ENCODE results near the gene CHCHD3. TPM values are rescaled to one million over a fixed set of nuclear protein-coding genes. Genes with fewer than 3 reads are reported as not detected.

CHCHD3 gene
- total RNA-seq, 3 donors from 2014 or later, result 52.1 to 59.4 (median 53.1) TPM

- Histone ChIP-seq H3K9me3 (no peaks in the 10 kb centered on the region), H3K27me3 (no peaks in the 10 kb centered on the region), H3K4me3 (no peak overlapping the region), H3K4me1 (no peaks in the 10 kb centered on the region), H3K27ac (no peak overlapping the region), H3K36me3 (no peaks in the 10 kb centered on the region)
- no peak for DNase-seq (ENCODE audit: low spot score in 2 of 2)
- no peak for TF ChIP-seq CTCF (IDR thresholded peaks at IDR 0.05)
- no peak for TF ChIP-seq POLR2A (IDR thresholded peaks at IDR 0.05)
- TF ChIP-seq POLR2AphosphoS5 (IDR thresholded peaks at IDR 0.05), result no peak
- intact Hi-C loops (cut with DNase I; ENCODE audit: low total_unique reads), result no loop called here
Measured at GRCh38 chr7:132882714-132883428, 199.0 kb downstream of the CHCHD3 start.

GRCh38 chr7:132881317-132881716 lies 200.6 kb downstream of the CHCHD3 start:
- Histone ChIP-seq H3K27ac (no peak overlapping the region), H3K4me1 (no peaks in the 10 kb centered on the region), H3K9me3 (no peaks in the 10 kb centered on the region), H3K36me3 (no peaks in the 10 kb centered on the region), H3K27me3 (no peaks in the 10 kb centered on the region), H3K4me3 (no peak overlapping the region)
- no peak for TF ChIP-seq POLR2AphosphoS5 (IDR thresholded peaks at IDR 0.05)
- TF ChIP-seq CTCF (IDR thresholded peaks at IDR 0.05), result no peak
- no peak for TF ChIP-seq POLR2A (IDR thresholded peaks at IDR 0.05)
- DNase-seq (ENCODE audit: low spot score in 2 of 2), result no peak
- intact Hi-C loops (cut with DNase I; ENCODE audit: low total_unique reads), result no loop called here

DNA sequence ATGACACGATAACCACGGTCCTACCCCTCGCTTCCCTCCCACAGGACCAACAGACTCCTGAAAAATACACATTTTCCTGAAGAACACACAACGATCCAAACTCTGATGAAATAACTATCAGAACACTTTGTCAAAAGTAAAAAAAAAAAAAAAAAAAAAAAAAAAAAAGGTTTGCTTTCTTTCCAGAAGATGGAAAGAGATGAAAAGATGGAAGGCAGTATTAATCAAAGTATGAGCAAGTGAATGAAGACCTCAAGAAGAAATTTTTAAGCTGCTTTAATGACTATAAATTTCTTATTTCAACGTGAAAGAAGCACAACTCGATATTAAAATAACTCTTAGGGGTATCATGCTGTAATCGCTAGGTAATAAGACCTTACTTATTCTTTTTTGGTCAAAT lies 202.3 kb downstream of the CHCHD3 start:
- Histone ChIP-seq H3K4me1 (no peaks in the 10 kb centered on the region), H3K4me3 (no peak overlapping the region), H3K27ac (no peak overlapping the region), H3K36me3 (no peaks in the 10 kb centered on the region), H3K27me3 (no peaks in the 10 kb centered on the region), H3K9me3 (no peaks in the 10 kb centered on the region)
- intact Hi-C loops (cut with DNase I; ENCODE audit: low total_unique reads), result no loop called here
- no peak for TF ChIP-seq POLR2A (IDR thresholded peaks at IDR 0.05)
- DNase-seq (ENCODE audit: low spot score in 2 of 2), result no peak

DNA sequence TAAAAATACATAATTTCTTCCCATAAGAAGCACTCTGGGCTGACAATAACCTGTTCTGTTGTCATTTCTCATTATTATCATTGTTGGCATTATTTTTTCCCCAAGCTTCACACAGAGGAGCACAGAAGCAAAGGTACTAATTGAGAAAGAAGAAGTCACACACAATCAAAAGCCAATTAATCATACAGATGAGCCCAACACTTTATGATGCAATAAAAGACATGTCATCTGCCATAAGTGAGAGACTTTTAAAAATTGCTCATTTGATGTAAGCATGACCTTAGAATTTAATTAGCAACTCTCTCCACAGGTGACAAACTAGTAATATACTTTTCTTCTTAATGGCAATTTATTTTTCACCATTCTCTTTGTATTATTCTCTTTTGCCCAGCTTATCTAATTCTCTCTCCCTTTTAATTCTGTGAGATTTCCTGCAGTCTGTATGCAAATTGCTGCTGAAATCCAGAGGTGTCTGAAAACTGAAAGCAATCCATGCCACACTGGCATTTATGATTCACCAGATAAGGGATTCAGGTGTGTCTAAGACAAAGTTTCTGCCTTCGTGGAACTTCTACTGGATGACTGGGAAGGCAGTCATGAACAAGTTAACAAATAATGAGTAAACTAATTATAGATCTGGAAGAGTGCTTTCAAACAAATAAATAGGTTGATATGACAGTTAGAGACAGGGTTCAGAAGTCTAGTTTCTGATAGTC lies 203.5 kb downstream of the CHCHD3 start:
- Histone ChIP-seq H3K27ac (no peak overlapping the region), H3K9me3 (no peaks in the 10 kb centered on the region), H3K27me3 (no peaks in the 10 kb centered on the region), H3K36me3 (no peaks in the 10 kb centered on the region), H3K4me1 (no peaks in the 10 kb centered on the region), H3K4me3 (no peak overlapping the region)
- no peak for DNase-seq (ENCODE audit: low spot score in 2 of 2)
- TF ChIP-seq POLR2AphosphoS5 (IDR thresholded peaks at IDR 0.05) (no peak), POLR2A (IDR thresholded peaks at IDR 0.05) (no peak), CTCF (IDR thresholded peaks at IDR 0.05) (no peak)
- intact Hi-C loops (cut with DNase I; ENCODE audit: low total_unique reads), result no loop called here

DNA sequence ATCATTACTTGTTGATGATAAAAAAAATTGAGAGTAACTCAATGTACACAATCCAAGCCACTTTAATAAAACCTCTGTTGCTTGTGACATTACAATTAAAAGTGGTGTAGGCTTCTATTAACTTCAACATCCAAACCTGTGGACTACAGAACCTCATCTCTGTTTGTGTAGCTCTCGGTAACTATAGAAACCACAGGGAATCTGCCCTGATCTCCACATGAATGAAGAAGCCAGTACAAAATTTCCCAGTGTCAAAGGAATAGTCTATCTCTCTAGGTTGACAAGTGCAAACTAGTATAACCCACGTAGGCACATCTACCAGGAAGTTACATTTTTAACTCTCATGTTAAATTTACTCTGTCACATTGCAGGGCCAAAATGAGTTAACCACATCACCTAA lies 204.3 kb downstream of the CHCHD3 start:
- H3K4me3 ChIP-seq, result no peak overlapping the region
- no peak for TF ChIP-seq POLR2AphosphoS5 (IDR thresholded peaks at IDR 0.05)
- no peak for TF ChIP-seq POLR2A (IDR thresholded peaks at IDR 0.05)
- TF ChIP-seq CTCF (IDR thresholded peaks at IDR 0.05), result no peak

More for the DNA sequence above, 204.3 kb downstream of the CHCHD3 start:
- Histone ChIP-seq H3K9me3 (no peaks in the 10 kb centered on the region), H3K27ac (no peak overlapping the region), H3K27me3 (no peaks in the 10 kb centered on the region), H3K4me1 (no peaks in the 10 kb centered on the region), H3K36me3 (no peaks in the 10 kb centered on the region)
- intact Hi-C loops (cut with DNase I; ENCODE audit: low total_unique reads), result no loop called here
- no peak for DNase-seq (ENCODE audit: low spot score in 2 of 2)

All from breast epithelium (tissue), 4 donors.